HepG2 (cell line): ENCODE measurements around the gene FBP2. TPM values are rescaled to one million over a fixed set of nuclear protein-coding genes. Genes with fewer than 3 reads are reported as not detected.

Source experiments
- ATAC-seq: fragments of 200-7000 bp; cut with Tn5 transposase; 3 replicates; pipeline ENCODE4 v1.9.1; 2020; ENCODE audit warnings: mild to moderate bottlenecking, moderate library complexity
- BruUV-seq: library from RNA; stranded (reverse); fragments of 400-500 nt; replicated peaks from 2 replicates; lab custom pipeline; 2021; lab: Mats Ljungman, UMichigan
- CTCF ChIA-PET: fragments of 300-600 bp; formaldehyde crosslinking; extraction: SDS; loops from one replicate; lab custom pipeline; 2021; ENCODE audit warnings: low total read pairs, inconsistent platforms, low intra/inter-chr PET ratio; lab: Yijun Ruan, JAX
- POLR2A ChIA-PET: fragments of 350-600 bp; sonication (Branson Sonifier 250); formaldehyde crosslinking; loops from one replicate; lab custom pipeline; 2020; ENCODE audit warnings: antibody characterized with exemption, inconsistent platforms; lab: Yijun Ruan, JAX
- DNase-seq: peaks from one replicate; pipeline ENCODE4 v3.0.0-alpha.2; 2015; ENCODE audit warnings: low spot score
- FAIRE-seq: peaks from 3 replicates; lab custom pipeline; 2011; peaks lifted over from hg19 to GRCh38; lab: Jason Lieb, UNC
- H2AFZ ChIP-seq: one replicate; pipeline ENCODE4 v1.6.1; 2011; ENCODE audit warnings: low read length, inconsistent platforms
- H3K27ac ChIP-seq: fragments of 300-600 bp; 3 replicates; pipeline ENCODE4 v1.8.0; 2011; ENCODE audit warnings: mixed run types, mild to moderate bottlenecking, mixed read lengths, low read length, inconsistent platforms; ENCODE audit not compliant: insufficient read depth; ENCODE audit errors: extremely low read length
- H3K27me3 ChIP-seq, 2 experiments: fragments of 200-600 bp in 1 of 2; 2 replicates in 1 of 2; 3 replicates in 1 of 2; pipeline versions ENCODE4 v1.6.0 to v1.8.0; 2011; ENCODE audit warnings: low read length in 2 of 2, mild to moderate bottlenecking in 2 of 2, moderate library complexity in 2 of 2, inconsistent platforms in 1 of 2; ENCODE audit not compliant: insufficient read depth in 2 of 2, control insufficient read depth in 1 of 2
- H3K36me3 ChIP-seq, 2 experiments: fragments of 200-600 bp in 1 of 2; replicated peaks in 1 of 2; 2 replicates in 1 of 2; 3 replicates in 1 of 2; pipeline versions ENCODE4 v1.5.1 to v1.8.0; 2011; ENCODE audit warnings: low read length in 2 of 2, inconsistent platforms in 1 of 2; ENCODE audit not compliant: insufficient read depth in 2 of 2, control insufficient read depth in 1 of 2
- H3K4me1 ChIP-seq: 2 replicates; pipeline ENCODE4 v1.5.1; 2012; ENCODE audit warnings: low read length, inconsistent platforms; ENCODE audit not compliant: insufficient read depth
- H3K4me2 ChIP-seq: 2 replicates; pipeline ENCODE4 v1.6.0; 2011; ENCODE audit warnings: low read depth, low read length, inconsistent platforms
- H3K4me3 ChIP-seq, 3 experiments: fragments of 200-600 bp in 1 of 3; sonication (generic), shearing (Covaris generic) in 1 of 3; replicated peaks in 1 of 3; 2 replicates each; pipeline ENCODE4 v1.5.1; 2011 to 2016; ENCODE audit warnings: low read length in 3 of 3, inconsistent platforms in 2 of 3, low read depth in 2 of 3, mild to moderate bottlenecking in 2 of 3, control low read depth in 1 of 3, mixed read lengths in 1 of 3; ENCODE audit not compliant: insufficient read depth in 1 of 3
- H3K79me2 ChIP-seq: one replicate; pipeline ENCODE4 v1.6.1; 2011; ENCODE audit warnings: low read length, inconsistent platforms; ENCODE audit not compliant: insufficient read depth
- H3K9ac ChIP-seq: 2 replicates; pipeline ENCODE4 v1.6.0; 2011; ENCODE audit warnings: mild to moderate bottlenecking, low read depth, low read length, inconsistent platforms; ENCODE audit not compliant: insufficient read depth
- H3K9me3 ChIP-seq: 2 replicates; pipeline ENCODE4 v1.5.1; 2012; ENCODE audit warnings: mild to moderate bottlenecking, low read length
- H4K20me1 ChIP-seq: 2 replicates; pipeline ENCODE4 v1.6.0; 2011; ENCODE audit warnings: inconsistent platforms, mild to moderate bottlenecking, low read length, moderate library complexity; ENCODE audit not compliant: insufficient read depth
- ATM ChIP-seq: fragments of 450-650 bp; IDR thresholded peaks from 2 replicates; pipeline ENCODE4 v1.7.1; 2017; ENCODE audit warnings: mild to moderate bottlenecking, borderline replicate concordance
- HNRNPUL1 ChIP-seq: fragments of 200-400 bp; formaldehyde crosslinking; IDR thresholded peaks from 2 replicates; pipeline ENCODE4 v1.6.1; 2017; ENCODE audit warnings: low read depth, mild to moderate bottlenecking, low read length, moderate library complexity
- MTA1 ChIP-seq: sonication (generic); formaldehyde crosslinking; IDR thresholded peaks from 2 replicates; pipeline ENCODE4 v1.4.0; 2020; ENCODE audit warnings: missing genetic modification reagents, mild to moderate bottlenecking, borderline replicate concordance
- RNF2 ChIP-seq: fragments of 450-650 bp; conservative IDR thresholded peaks from 2 replicates; pipeline ENCODE4 v1.6.1; 2016; ENCODE audit warnings: low read depth
- SP140L ChIP-seq: sonication (generic); formaldehyde crosslinking; IDR thresholded peaks from 2 replicates; pipeline ENCODE4 v1.4.0; 2020; ENCODE audit warnings: missing genetic modification reagents, borderline replicate concordance
- STAT6 ChIP-seq: sonication (generic); formaldehyde crosslinking; IDR thresholded peaks from 2 replicates; pipeline ENCODE4 v1.4.0; 2020; ENCODE audit warnings: missing genetic modification reagents, mild to moderate bottlenecking, borderline replicate concordance
- ZC3H4 ChIP-seq: sonication (generic); formaldehyde crosslinking; IDR thresholded peaks from 2 replicates; pipeline ENCODE4 v1.4.0; 2020; ENCODE audit warnings: missing genetic modification reagents, borderline replicate concordance
- ZNF205 ChIP-seq: IDR thresholded peaks from 2 replicates; pipeline ENCODE4 v1.6.1; 2018; ENCODE audit warnings: missing biosample characterization, missing genetic modification reagents
- ZNF558 ChIP-seq: sonication (generic); formaldehyde crosslinking; IDR thresholded peaks from 2 replicates; pipeline ENCODE4 v1.9.0; 2022; ENCODE audit warnings: mild to moderate bottlenecking, missing genetic modification reagents, borderline replicate concordance
- WGBS: methylation state at CpG from one replicate; pipeline ENCODE4 v1.1.6; 2017; ENCODE audit warnings: low lambda C conversion rate; 5-methylcytosine and 5-hydroxymethylcytosine counted together
- in situ Hi-C: cut with HindIII; loops from 2 replicates; pipeline ENCODE4 v1.10.0; 2017; ENCODE audit warnings: low pct_unique_long_range_greater_than_20kb; ENCODE audit not compliant: extremely low pct_ligation_motif_present
- intact Hi-C: fragments of 100-400 bp; cut with micrococcal nuclease; formaldehyde crosslinking; loops from one replicate; pipeline ENCODE4 v1.10.0; 2022; ENCODE audit not compliant: unreplicated experiment
- polyA plus RNA-seq, 8 experiments: library from polyadenylated mRNA; depleted of rRNA in 3 of 8; stranded (reverse) in 7 of 8; unstranded in 1 of 8; fragments of >200 nt; fragmentation: Illumina TruSeq in 4 of 8; extraction: Trizol in 4 of 8; gene quantifications; 2 replicates each; pipeline versions ENCODE4 v1.2.1 to v1.2.3, GENCODE V29; 2011 to 2016; ENCODE audit warnings: low read depth in 4 of 8, missing spikeins in 1 of 8, mixed read lengths in 1 of 8; ENCODE audit not compliant: insufficient read depth in 1 of 8
- total RNA-seq, 5 experiments: library from RNA; depleted of rRNA; stranded (reverse); fragments of >200 nt; fragmentation: Illumina TruSeq; extraction: Trizol; gene quantifications; 2 replicates each; pipeline ENCODE4 v1.2.3, GENCODE V29; 2016; ENCODE audit warnings: low read depth in 1 of 5

The FBP2 gene
- total and polyA plus RNA-seq, 2 of the 13 experiments (the other 11 are each of a cell fraction or from before 2014, with no cell fraction given) = not detected

- DNase-seq (no peak), FAIRE-seq (no peak), ATAC-seq (no peak)
- Histone ChIP-seq H3K4me1 (peaks cover 9% of the 10 kb centered on the region), H4K20me1 (no peaks in the 10 kb centered on the region), H3K4me2 (no peak overlapping the region), H2AFZ (no peak overlapping the region), H3K27ac (no peak overlapping the region), H3K79me2 (no peaks in the 10 kb centered on the region), H3K9me3 (no peaks in the 10 kb centered on the region), H3K27me3 (no peaks in the 10 kb centered on the region; a peak in 1 of 5 replicates), H3K9ac (no peak overlapping the region), H3K36me3 (no peaks in the 10 kb centered on the region), H3K4me3 (no peak overlapping the region)
- intact Hi-C loops (no loop called here), in situ Hi-C loops (no loop called here)
- BruUV-seq = no TSS peak
- 62% methylated on average over 4 of the region's 4 CpGs for WGBS
- POLR2A ChIA-PET = no interaction called here
- no peak for TF ChIP-seq HNRNPUL1
- TF ChIP-seq ZNF205 (CRISPR knock-in tag) = no peak
- TF ChIP-seq ZNF558 (CRISPR knock-in tag) = no peak
- no peak for TF ChIP-seq ZC3H4 (CRISPR knock-in tag)
- TF ChIP-seq RNF2 = no peak
- TF ChIP-seq ATM = no peak
- TF ChIP-seq SP140L (CRISPR knock-in tag) = no peak
- TF ChIP-seq MTA1 (CRISPR knock-in tag) = no peak
- no peak for TF ChIP-seq STAT6 (CRISPR knock-in tag)
- CTCF ChIA-PET = no interaction called here
Observed at GRCh38 chr9:94619026-94619425, 25.4 kb upstream of the FBP2 start.
